Trophoblast cell (in vitro differentiated cells and primary cell): ENCODE measurements around the gene ADCY5.

Experiments used
- DNase-seq, 2 donors: peaks; one replicate each; pipeline ENCODE4 v3.0.0-alpha.2; 2016
- H2AFZ ChIP-seq: 2 replicates; pipeline ENCODE4 v1.6.1; 2013; ENCODE audit warnings: low read length, moderate library complexity, mild to moderate bottlenecking; ENCODE audit not compliant: insufficient read depth, poor library complexity
- H2AK5ac ChIP-seq: 2 replicates; pipeline ENCODE4 v1.6.1; 2013; ENCODE audit warnings: mild to moderate bottlenecking, low read length
- H2BK120ac ChIP-seq: 2 replicates; pipeline ENCODE4 v1.6.1; 2013; ENCODE audit warnings: low read length, mild to moderate bottlenecking, moderate library complexity; ENCODE audit not compliant: insufficient read depth, poor library complexity
- H2BK12ac ChIP-seq: 2 replicates; pipeline ENCODE4 v1.6.1; 2013; ENCODE audit warnings: mild to moderate bottlenecking, low read length, moderate library complexity
- H2BK5ac ChIP-seq: 2 replicates; pipeline ENCODE4 v1.6.1; 2013; ENCODE audit warnings: low read length, low read depth, moderate library complexity, mild to moderate bottlenecking; ENCODE audit not compliant: poor library complexity
- H3K14ac ChIP-seq: 2 replicates; pipeline ENCODE4 v1.6.1; 2013; ENCODE audit warnings: mild to moderate bottlenecking, low read length
- H3K18ac ChIP-seq: 2 replicates; pipeline ENCODE4 v1.6.1; 2013; ENCODE audit warnings: mild to moderate bottlenecking, low read length
- H3K23ac ChIP-seq: 2 replicates; pipeline ENCODE4 v1.6.1; 2013; ENCODE audit warnings: low read length
- H3K27ac ChIP-seq: 2 replicates; pipeline ENCODE4 v1.5.1; 2013; ENCODE audit warnings: low read depth, mild to moderate bottlenecking, inconsistent platforms, low read length, moderate library complexity
- H3K27me3 ChIP-seq: 2 replicates; pipeline ENCODE4 v1.6.1; 2013; ENCODE audit warnings: inconsistent platforms, mild to moderate bottlenecking, low read length, moderate library complexity; ENCODE audit not compliant: insufficient read depth
- H3K36me3 ChIP-seq, 2 experiments: 1 replicate in 1 of 2; 2 replicates in 1 of 2; pipeline ENCODE4 v1.6.1; 2013; ENCODE audit warnings: low read length in 2 of 2, mild to moderate bottlenecking in 2 of 2, moderate library complexity in 1 of 2; ENCODE audit not compliant: insufficient read depth in 2 of 2, control insufficient read depth in 1 of 2
- H3K4ac ChIP-seq: 2 replicates; pipeline ENCODE4 v1.6.1; 2013; ENCODE audit warnings: low read depth, mild to moderate bottlenecking, low read length, moderate library complexity
- H3K4me1 ChIP-seq, 2 experiments: 1 replicate in 1 of 2; 2 replicates in 1 of 2; pipeline ENCODE4 v1.6.1; 2013; ENCODE audit warnings: low read length in 2 of 2, mild to moderate bottlenecking in 2 of 2, moderate library complexity in 1 of 2; ENCODE audit not compliant: insufficient read depth in 2 of 2, control insufficient read depth in 1 of 2
- H3K4me2 ChIP-seq: 2 replicates; pipeline ENCODE4 v1.6.1; 2013; ENCODE audit warnings: inconsistent platforms, mild to moderate bottlenecking, low read length, moderate library complexity
- H3K4me3 ChIP-seq: 2 replicates; pipeline ENCODE4 v1.5.1; 2013; ENCODE audit warnings: mild to moderate bottlenecking, low read depth, low read length, inconsistent platforms
- H3K79me1 ChIP-seq: one replicate; pipeline ENCODE4 v1.6.1; 2013; ENCODE audit warnings: low read length
- H3K79me2 ChIP-seq: 2 replicates; pipeline ENCODE4 v1.6.1; 2013; ENCODE audit warnings: low read length, mild to moderate bottlenecking; ENCODE audit not compliant: control insufficient read depth, insufficient read depth, poor library complexity
- H3K9ac ChIP-seq: 2 replicates; pipeline ENCODE4 v1.6.1; 2013; ENCODE audit warnings: mild to moderate bottlenecking, low read length
- H3K9me3 ChIP-seq: 2 replicates; pipeline ENCODE4 v1.6.1; 2013; ENCODE audit warnings: low read depth, mild to moderate bottlenecking, control low read depth, inconsistent platforms, low read length; ENCODE audit not compliant: insufficient read depth
- H4K12ac ChIP-seq: 2 replicates; pipeline ENCODE4 v1.6.1; 2013; ENCODE audit warnings: low read depth, mild to moderate bottlenecking, low read length, moderate library complexity
- H4K8ac ChIP-seq: 2 replicates; pipeline ENCODE4 v1.6.1; 2013; ENCODE audit warnings: low read depth, mild to moderate bottlenecking, low read length, moderate library complexity
- H4K91ac ChIP-seq: one replicate; pipeline ENCODE4 v1.6.1; 2013; ENCODE audit warnings: low read depth, mild to moderate bottlenecking, low read length, moderate library complexity
- WGBS: extraction: QIAGEN DNeasy Blood & Tissue Kit; methylation state at CpG from one replicate; pipeline ENCODE4 v1.1.7; 2013; ENCODE audit warnings: missing lambda C conversion rate; ENCODE audit not compliant: insufficient read length, insufficient coverage; ENCODE audit errors: extremely low coverage; 5-methylcytosine and 5-hydroxymethylcytosine counted together

Gene ADCY5

GRCh38 chr3:123400169-123400568, 48.7 kb downstream of the ADCY5 start:
- H2AK5ac ChIP-seq: no peak overlapping the region

GRCh38 chr3:123399653-123400052, 49.2 kb downstream of the ADCY5 start:
- H4K12ac ChIP-seq: no peak overlapping the region
- H3K79me2 ChIP-seq: no peaks in the 10 kb centered on the region
- H2BK12ac ChIP-seq: no peak overlapping the region
- no peaks in the 10 kb centered on the region for H3K4me1 ChIP-seq
- no peak overlapping the region for H3K4me3 ChIP-seq
- WGBS: no CpG with 5 or more reads among the region's 6 CpGs
- H4K91ac ChIP-seq: no peak overlapping the region
- H3K18ac ChIP-seq: no peak overlapping the region
- peaks cover 1% of the 10 kb centered on the region for H3K9me3 ChIP-seq
- no peak overlapping the region for H2BK120ac ChIP-seq
- no peak overlapping the region for H3K4ac ChIP-seq
- no peak overlapping the region for H2BK5ac ChIP-seq
- peaks cover 2% of the 10 kb centered on the region for H3K27me3 ChIP-seq
- H2AFZ ChIP-seq: no peak overlapping the region
- no peak overlapping the region for H3K27ac ChIP-seq
- H3K14ac ChIP-seq: no peak overlapping the region
- no peak overlapping the region for H3K4me2 ChIP-seq
- no peak overlapping the region for H4K8ac ChIP-seq
- H2AK5ac ChIP-seq: no peak overlapping the region
- H3K79me1 ChIP-seq: no peaks in the 10 kb centered on the region
- no peak overlapping the region for H3K9ac ChIP-seq
- H3K23ac ChIP-seq: no peak overlapping the region
- DNase-seq: peak in 1 of 2 donors; percentile 50
- no peaks in the 10 kb centered on the region for H3K36me3 ChIP-seq

More at GRCh38 chr3:123400169-123400568, 48.7 kb downstream of the ADCY5 start:
- Histone ChIP-seq H3K36me3 (no peaks in the 10 kb centered on the region), H3K9me3 (peaks cover 1% of the 10 kb centered on the region), H3K9ac (no peak overlapping the region), H2BK12ac (no peak overlapping the region), H3K14ac (no peak overlapping the region), H3K4ac (no peak overlapping the region), H3K4me1 (no peaks in the 10 kb centered on the region), H3K18ac (no peak overlapping the region), H3K23ac (no peak overlapping the region), H3K27ac (no peak overlapping the region), H2BK5ac (no peak overlapping the region), H3K79me1 (no peaks in the 10 kb centered on the region), H3K27me3 (peaks cover 2% of the 10 kb centered on the region), H3K4me3 (no peak overlapping the region), H4K91ac (no peak overlapping the region), H2BK120ac (no peak overlapping the region), H4K12ac (no peak overlapping the region), H3K4me2 (no peak overlapping the region), H4K8ac (no peak overlapping the region), H2AFZ (no peak overlapping the region), H3K79me2 (no peaks in the 10 kb centered on the region)
- no CpG with 5 or more reads among the region's 3 CpGs for WGBS
- DNase-seq: peak; percentile 30 to 61

GRCh38 chr3:123397921-123398785, 50.7 kb downstream of the ADCY5 start:
- WGBS: 100% methylated on average over 1 of the region's 13 CpGs
- peak; percentile 18 to 76 for DNase-seq
- H3K9ac ChIP-seq: no peak overlapping the region

DNA sequence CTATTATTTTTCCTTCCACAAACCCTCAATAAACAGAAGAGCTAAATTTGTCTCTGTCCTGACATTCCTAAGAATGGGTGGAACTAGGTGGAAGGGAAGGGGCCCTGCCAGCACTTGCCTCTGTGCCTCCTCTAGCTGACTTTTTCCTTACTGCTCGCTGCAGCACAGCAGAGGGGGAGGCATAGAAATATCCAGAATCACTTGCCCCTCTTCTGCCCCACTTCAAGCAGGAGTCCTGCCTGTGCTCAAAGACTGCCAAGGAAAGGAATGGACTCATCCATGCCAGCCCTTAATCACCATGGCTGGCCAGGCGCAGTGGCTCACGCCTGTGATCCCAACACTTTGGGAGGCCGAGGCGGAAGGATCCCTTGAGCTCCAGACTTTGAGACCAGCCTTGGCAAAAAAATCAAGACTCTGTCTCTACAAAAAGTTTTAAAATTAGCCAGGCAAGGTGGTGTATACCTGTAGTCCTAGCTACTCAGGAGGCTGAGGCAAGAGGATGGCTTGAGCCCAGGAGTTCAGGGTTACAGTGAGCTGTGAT, 51.8 kb downstream of the ADCY5 start:
- H3K4me3 ChIP-seq: no peak overlapping the region
- no peak overlapping the region for H3K14ac ChIP-seq
- H2BK5ac ChIP-seq: no peak overlapping the region
- H4K12ac ChIP-seq: no peak overlapping the region
- H3K27ac ChIP-seq: no peak overlapping the region
- H3K27me3 ChIP-seq: peaks cover 2% of the 10 kb centered on the region
- no peaks in the 10 kb centered on the region for H3K36me3 ChIP-seq
- H4K91ac ChIP-seq: no peak overlapping the region
- no peak for DNase-seq
- no peak overlapping the region for H4K8ac ChIP-seq
- H3K4me2 ChIP-seq: no peak overlapping the region
- H2BK12ac ChIP-seq: no peak overlapping the region
- H3K4me1 ChIP-seq: peaks cover 0 to 3% of the 10 kb centered on the region in 2 experiments
- H2BK120ac ChIP-seq: no peak overlapping the region
- H3K9me3 ChIP-seq: peaks cover 1% of the 10 kb centered on the region
- WGBS: no CpG with 5 or more reads among the region's 5 CpGs
- H3K18ac ChIP-seq: no peak overlapping the region
- no peaks in the 10 kb centered on the region for H3K79me2 ChIP-seq
- H3K4ac ChIP-seq: no peak overlapping the region
- H2AK5ac ChIP-seq: no peak overlapping the region
- peak overlapping the region; percentile 60 for H3K9ac ChIP-seq
- H3K79me1 ChIP-seq: no peaks in the 10 kb centered on the region
- no peak overlapping the region for H2AFZ ChIP-seq
- no peak overlapping the region for H3K23ac ChIP-seq

More at GRCh38 chr3:123397921-123398785, 50.7 kb downstream of the ADCY5 start:
- H3K79me2 ChIP-seq: no peaks in the 10 kb centered on the region
- H3K14ac ChIP-seq: no peak overlapping the region
- no peak overlapping the region for H2AFZ ChIP-seq
- H4K12ac ChIP-seq: no peak overlapping the region
- H2BK12ac ChIP-seq: no peak overlapping the region
- no peak overlapping the region for H4K91ac ChIP-seq
- no peak overlapping the region for H3K4me2 ChIP-seq
- H3K27ac ChIP-seq: no peak overlapping the region
- H3K4me3 ChIP-seq: no peak overlapping the region
- no peaks in the 10 kb centered on the region for H3K36me3 ChIP-seq
- no peak overlapping the region for H3K23ac ChIP-seq
- no peak overlapping the region for H3K4ac ChIP-seq
- H3K79me1 ChIP-seq: no peaks in the 10 kb centered on the region
- peaks cover 2% of the 10 kb centered on the region for H3K27me3 ChIP-seq
- no peak overlapping the region for H4K8ac ChIP-seq
- peaks cover 1% of the 10 kb centered on the region for H3K9me3 ChIP-seq
- H2BK120ac ChIP-seq: no peak overlapping the region
- no peak overlapping the region for H2BK5ac ChIP-seq
- no peak overlapping the region for H2AK5ac ChIP-seq
- no peak overlapping the region for H3K18ac ChIP-seq
- no peaks in the 10 kb centered on the region for H3K4me1 ChIP-seq
